ENCODE data around the gene ADAM10.

ADAM10 gene

DNA sequence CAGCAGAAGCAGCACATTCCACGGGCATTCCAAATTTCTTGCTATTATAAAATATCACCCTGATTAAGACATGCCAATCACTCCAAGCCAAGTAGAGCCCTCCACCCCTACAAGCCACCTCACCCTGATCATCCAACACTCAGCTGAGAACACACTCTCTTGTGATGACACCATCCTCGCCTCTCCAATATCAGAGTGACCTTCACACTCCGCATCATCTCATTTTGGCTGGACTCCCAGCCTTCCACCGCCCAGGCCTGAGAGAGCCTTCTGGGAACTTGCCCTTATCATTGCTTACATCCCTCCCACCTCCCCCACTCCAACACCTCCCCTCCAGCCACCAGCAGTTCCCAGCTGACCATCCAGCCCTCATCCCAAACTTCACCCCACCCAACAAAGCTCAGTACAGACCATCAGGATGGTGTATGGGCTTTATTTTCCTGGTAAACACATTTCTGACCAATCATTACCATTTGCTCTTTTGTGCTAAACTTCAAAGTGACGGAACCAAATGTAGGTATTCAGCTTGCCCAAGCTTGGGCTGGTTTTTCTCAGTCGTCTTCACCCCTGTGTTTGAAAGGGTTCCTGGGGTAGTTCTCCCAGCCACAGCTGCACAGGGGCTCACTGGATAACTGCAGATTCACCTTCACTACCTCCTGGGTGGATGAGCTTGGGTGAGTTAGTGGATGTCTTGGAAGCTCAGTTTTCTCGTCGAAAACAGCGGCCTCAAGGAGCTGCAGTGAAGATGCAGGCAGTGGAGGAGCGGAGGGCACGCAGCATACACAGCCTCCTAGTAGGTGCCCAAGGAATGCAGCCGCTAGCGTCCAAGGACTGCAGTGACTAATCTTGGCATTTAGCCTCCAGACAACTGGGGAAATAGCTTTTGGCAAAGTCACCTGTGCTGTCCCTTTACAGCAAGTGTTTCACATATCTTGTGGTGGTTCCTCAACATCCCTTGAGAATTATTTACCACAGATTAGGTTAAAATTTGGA is 202.6 kb downstream of the ADAM10 start:
- no peaks in the 10 kb centered on the region for H3K9me3 ChIP-seq
- in situ Hi-C loops (cut with MboI; ENCODE audit: low sequenced_read_pairs): no loop called here
- H3K4me3 ChIP-seq: no peak overlapping the region
- no peaks in the 10 kb centered on the region for H3K4me1 ChIP-seq
- H3K36me3 ChIP-seq (replicated peaks): no peaks in the 10 kb centered on the region
- H3K27me3 ChIP-seq (ENCODE audit: low read depth): no peaks in the 10 kb centered on the region
- no peak for DNase-seq (ENCODE audit: low spot score in 2 of 2)

- Histone ChIP-seq H3K4me1 (no peaks in the 10 kb centered on the region), H3K36me3 (replicated peaks) (no peaks in the 10 kb centered on the region), H3K9me3 (no peaks in the 10 kb centered on the region), H3K27me3 (ENCODE audit: low read depth) (no peaks in the 10 kb centered on the region), H3K4me3 (no peak overlapping the region)
- DNase-seq (ENCODE audit: low spot score in 2 of 2): no peak
- in situ Hi-C loops (cut with MboI; ENCODE audit: low sequenced_read_pairs): no loop called here
Observed at GRCh38 chr15:58546066-58546591, 203.4 kb downstream of the ADAM10 start.

DNA sequence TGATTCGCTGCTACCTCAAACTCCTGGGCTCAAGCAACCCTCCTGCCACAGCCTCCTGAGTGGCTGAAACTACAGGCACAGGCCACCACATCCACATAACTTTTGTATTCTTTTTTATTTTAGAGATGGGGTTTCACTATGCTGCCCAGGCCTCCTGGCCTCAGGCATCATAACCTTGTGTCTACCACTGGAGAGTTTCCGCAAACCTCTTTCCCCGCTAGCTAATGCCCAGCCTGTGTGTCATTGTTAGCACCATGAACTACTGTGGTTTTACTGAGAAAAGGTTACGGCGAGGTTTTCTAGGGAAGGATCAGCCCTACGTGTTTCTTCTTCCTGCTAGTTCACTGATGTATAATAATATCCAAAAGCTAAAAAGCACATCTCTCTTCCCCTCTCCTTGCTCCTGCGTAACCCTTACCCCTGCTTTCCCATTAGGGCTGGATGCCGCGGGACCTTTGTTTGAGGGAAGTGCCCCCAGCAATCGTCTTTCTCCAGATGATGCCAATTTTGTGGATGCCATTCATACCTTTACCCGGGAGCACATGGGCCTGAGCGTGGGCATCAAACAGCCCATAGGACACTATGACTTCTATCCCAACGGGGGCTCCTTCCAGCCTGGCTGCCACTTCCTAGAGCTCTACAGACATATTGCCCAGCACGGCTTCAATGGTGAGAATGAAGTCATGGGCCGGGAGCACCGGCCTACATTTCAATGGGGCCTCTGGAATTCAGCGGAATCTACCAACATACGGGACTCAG is 204.0 kb downstream of the ADAM10 start:
- H3K9me3 ChIP-seq: no peaks in the 10 kb centered on the region
- no peaks in the 10 kb centered on the region for H3K4me1 ChIP-seq
- no peak overlapping the region for H3K4me3 ChIP-seq
- DNase-seq (ENCODE audit: low spot score in 2 of 2): no peak
- in situ Hi-C loops (cut with MboI; ENCODE audit: low sequenced_read_pairs): no loop called here
- no peaks in the 10 kb centered on the region for H3K36me3 ChIP-seq (replicated peaks)
- no peaks in the 10 kb centered on the region for H3K27me3 ChIP-seq (ENCODE audit: low read depth)

DNA sequence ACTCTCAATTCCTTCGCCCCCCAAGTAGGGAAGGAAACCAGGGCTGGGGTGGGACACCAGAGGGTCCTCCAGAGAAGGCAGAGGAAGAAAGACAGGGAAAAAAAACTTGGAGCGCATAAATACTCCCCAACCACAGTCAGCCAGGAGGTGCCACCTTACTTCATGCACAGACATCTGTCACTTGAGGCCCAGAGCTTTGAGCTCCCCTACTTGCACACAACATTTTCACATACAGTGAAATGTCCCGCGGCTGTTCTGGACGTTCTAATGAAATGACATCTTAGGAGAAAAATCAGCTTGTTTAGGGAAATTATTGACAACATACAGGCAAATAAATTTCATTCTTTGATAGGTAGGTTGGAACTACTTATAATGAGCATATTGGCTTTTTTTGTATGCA is 204.8 kb downstream of the ADAM10 start:
- DNase-seq (ENCODE audit: low spot score in 2 of 2): no peak
- no peak overlapping the region for H3K4me3 ChIP-seq
- H3K27me3 ChIP-seq (ENCODE audit: low read depth): no peaks in the 10 kb centered on the region
- H3K9me3 ChIP-seq: no peaks in the 10 kb centered on the region
- no peaks in the 10 kb centered on the region for H3K4me1 ChIP-seq
- no peaks in the 10 kb centered on the region for H3K36me3 ChIP-seq (replicated peaks)
- in situ Hi-C loops (cut with MboI; ENCODE audit: low sequenced_read_pairs): no loop called here

- no peak for DNase-seq (ENCODE audit: low spot score in 2 of 2)
- H3K9me3 ChIP-seq: no peaks in the 10 kb centered on the region
- H3K4me3 ChIP-seq: no peak overlapping the region
- H3K27me3 ChIP-seq (ENCODE audit: low read depth): no peaks in the 10 kb centered on the region
- no peaks in the 10 kb centered on the region for H3K36me3 ChIP-seq (replicated peaks)
- no peaks in the 10 kb centered on the region for H3K4me1 ChIP-seq
- in situ Hi-C loops (cut with MboI; ENCODE audit: low sequenced_read_pairs): no loop called here
Observed at GRCh38 chr15:58543664-58544335, 205.7 kb downstream of the ADAM10 start.

- Histone ChIP-seq H3K4me1 (no peaks in the 10 kb centered on the region), H3K36me3 (replicated peaks) (no peaks in the 10 kb centered on the region), H3K27me3 (ENCODE audit: low read depth) (no peaks in the 10 kb centered on the region), H3K9me3 (no peaks in the 10 kb centered on the region), H3K4me3 (no peak overlapping the region)
- no peak for DNase-seq (ENCODE audit: low spot score in 2 of 2)
- in situ Hi-C loops (cut with MboI; ENCODE audit: low sequenced_read_pairs): no loop called here
Observed at GRCh38 chr15:58541410-58542087, 208.0 kb downstream of the ADAM10 start.

- Histone ChIP-seq H3K4me3 (no peak overlapping the region), H3K36me3 (replicated peaks) (no peaks in the 10 kb centered on the region), H3K4me1 (no peaks in the 10 kb centered on the region), H3K9me3 (no peaks in the 10 kb centered on the region), H3K27me3 (ENCODE audit: low read depth) (no peaks in the 10 kb centered on the region)
- no peak for DNase-seq (ENCODE audit: low spot score in 2 of 2)
- in situ Hi-C loops (cut with MboI; ENCODE audit: low sequenced_read_pairs): no loop called here
Observed at GRCh38 chr15:58539548-58539947, 210.0 kb downstream of the ADAM10 start.

- H3K4me1 ChIP-seq: no peaks in the 10 kb centered on the region
- no peaks in the 10 kb centered on the region for H3K27me3 ChIP-seq (ENCODE audit: low read depth)
- H3K4me3 ChIP-seq: no peak overlapping the region
- H3K36me3 ChIP-seq (replicated peaks): no peaks in the 10 kb centered on the region
- in situ Hi-C loops (cut with MboI; ENCODE audit: low sequenced_read_pairs): no loop called here
- no peaks in the 10 kb centered on the region for H3K9me3 ChIP-seq
- DNase-seq (ENCODE audit: low spot score in 2 of 2): no peak
Observed at GRCh38 chr15:58538901-58539300, 210.6 kb downstream of the ADAM10 start.

Data from HAP-1 (cell line).